Esophagus squamous epithelium (tissue), 4 donors: ENCODE results near the gene PRRT1B.

Experiments
- POLR2A ChIP-seq, 4 donors: fragments of 450-650 bp; IDR thresholded peaks; one replicate each; pipeline ENCODE4 v1.6.1; 2017; ENCODE audit warnings: antibody characterized with exemption in 4 of 4, mild to moderate bottlenecking in 4 of 4, moderate library complexity in 3 of 4
- TF ChIP-seq, protein P1 (sequence below), 6 experiments: fragments of 450-650 bp in 4 of 6; fragments of 200-600 bp in 2 of 6; sonication (generic) in 2 of 6; IDR thresholded peaks; one replicate each; pipeline ENCODE4 v1.5.1; 2016 to 2019; ENCODE audit warnings: antibody characterized with exemption in 6 of 6, mild to moderate bottlenecking in 4 of 6, moderate library complexity in 4 of 6

DNA sequence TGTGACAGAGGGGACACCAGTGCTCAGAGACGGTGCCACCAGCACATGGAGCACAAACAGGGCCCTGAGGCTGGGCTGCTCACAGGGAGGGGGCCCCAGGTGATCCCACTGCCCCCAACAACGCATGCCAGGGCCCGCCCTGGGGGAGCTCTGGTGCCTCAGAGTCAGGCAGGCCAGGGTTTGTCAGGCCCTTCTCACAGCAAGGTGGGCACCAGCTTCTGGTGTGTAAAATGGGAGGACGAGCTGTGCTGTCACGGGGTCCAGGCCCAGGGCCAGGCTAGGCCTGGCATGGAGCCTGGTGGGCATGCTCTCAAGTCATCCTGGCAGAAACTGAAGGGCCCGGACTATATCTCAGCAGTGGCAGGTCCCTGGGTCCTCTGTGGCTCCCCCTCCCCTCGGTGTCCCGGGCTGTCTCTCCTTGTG lies 34.5 kb downstream of the PRRT1B start:
- TF ChIP-seq, protein P1, sequence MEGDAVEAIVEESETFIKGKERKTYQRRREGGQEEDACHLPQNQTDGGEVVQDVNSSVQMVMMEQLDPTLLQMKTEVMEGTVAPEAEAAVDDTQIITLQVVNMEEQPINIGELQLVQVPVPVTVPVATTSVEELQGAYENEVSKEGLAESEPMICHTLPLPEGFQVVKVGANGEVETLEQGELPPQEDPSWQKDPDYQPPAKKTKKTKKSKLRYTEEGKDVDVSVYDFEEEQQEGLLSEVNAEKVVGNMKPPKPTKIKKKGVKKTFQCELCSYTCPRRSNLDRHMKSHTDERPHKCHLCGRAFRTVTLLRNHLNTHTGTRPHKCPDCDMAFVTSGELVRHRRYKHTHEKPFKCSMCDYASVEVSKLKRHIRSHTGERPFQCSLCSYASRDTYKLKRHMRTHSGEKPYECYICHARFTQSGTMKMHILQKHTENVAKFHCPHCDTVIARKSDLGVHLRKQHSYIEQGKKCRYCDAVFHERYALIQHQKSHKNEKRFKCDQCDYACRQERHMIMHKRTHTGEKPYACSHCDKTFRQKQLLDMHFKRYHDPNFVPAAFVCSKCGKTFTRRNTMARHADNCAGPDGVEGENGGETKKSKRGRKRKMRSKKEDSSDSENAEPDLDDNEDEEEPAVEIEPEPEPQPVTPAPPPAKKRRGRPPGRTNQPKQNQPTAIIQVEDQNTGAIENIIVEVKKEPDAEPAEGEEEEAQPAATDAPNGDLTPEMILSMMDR (IDR thresholded peaks at IDR 0.05) = no peak
- TF ChIP-seq POLR2A (IDR thresholded peaks at IDR 0.05) = no peak
